H9 (cell line): ENCODE data around the gene PTGDR2. TPM values are rescaled to one million over a fixed set of nuclear protein-coding genes. Genes with fewer than 3 reads are reported as not detected.

Source experiments
- DNase-seq: peaks from one replicate; pipeline ENCODE4 v3.0.0-alpha.2; 2017
- H2AFZ ChIP-seq: one replicate; pipeline ENCODE4 v1.6.1; 2013; ENCODE audit warnings: mild to moderate bottlenecking, low read length, control low read depth, moderate library complexity
- H2AK5ac ChIP-seq: 2 replicates; pipeline ENCODE4 v1.6.1; 2013; ENCODE audit warnings: low read length, control low read depth, mixed read lengths; ENCODE audit not compliant: insufficient read length
- H2BK120ac ChIP-seq: one replicate; pipeline ENCODE4 v1.6.1; 2013; ENCODE audit warnings: low read depth, mild to moderate bottlenecking, low read length, control low read depth, inconsistent platforms; ENCODE audit not compliant: poor library complexity, severe bottlenecking
- H2BK12ac ChIP-seq: 2 replicates; pipeline ENCODE4 v1.6.1; 2013; ENCODE audit warnings: low read length, control low read depth, mixed read lengths, low read depth; ENCODE audit not compliant: insufficient read length
- H2BK15ac ChIP-seq: 2 replicates; pipeline ENCODE4 v1.6.1; 2013; ENCODE audit warnings: low read depth, low read length, control low read depth
- H2BK20ac ChIP-seq: one replicate; pipeline ENCODE4 v1.6.1; 2013; ENCODE audit warnings: low read depth, mild to moderate bottlenecking, low read length, control low read depth, inconsistent platforms; ENCODE audit not compliant: poor library complexity, severe bottlenecking
- H2BK5ac ChIP-seq: 2 replicates; pipeline ENCODE4 v1.6.1; 2013; ENCODE audit warnings: low read length, control low read depth, mixed read lengths; ENCODE audit not compliant: insufficient read length
- H3K14ac ChIP-seq: 2 replicates; pipeline ENCODE4 v1.6.1; 2013; ENCODE audit warnings: low read length, control low read depth; ENCODE audit not compliant: insufficient read depth
- H3K18ac ChIP-seq: 2 replicates; pipeline ENCODE4 v1.6.1; 2013; ENCODE audit warnings: low read depth, mild to moderate bottlenecking, mixed read lengths, low read length, control low read depth; ENCODE audit not compliant: insufficient read length
- H3K23ac ChIP-seq: 2 replicates; pipeline ENCODE4 v1.6.1; 2013; ENCODE audit warnings: low read length, control low read depth, mixed read lengths, low read depth; ENCODE audit not compliant: insufficient read length
- H3K23me2 ChIP-seq: 2 replicates; pipeline ENCODE4 v1.6.1; 2013; ENCODE audit warnings: low read depth, mild to moderate bottlenecking, mixed read lengths, low read length, control low read depth; ENCODE audit not compliant: insufficient read length, poor library complexity, severe bottlenecking
- H3K27ac ChIP-seq: 2 replicates; pipeline ENCODE4 v1.5.1; 2013; ENCODE audit warnings: low read length, control low read depth, mixed read lengths, low read depth; ENCODE audit not compliant: insufficient read length
- H3K27me3 ChIP-seq: 2 replicates; pipeline ENCODE4 v1.6.1; 2013; ENCODE audit warnings: low read length, control low read depth, inconsistent platforms; ENCODE audit not compliant: insufficient read depth
- H3K4ac ChIP-seq: 2 replicates; pipeline ENCODE4 v1.6.1; 2013; ENCODE audit warnings: low read depth, mild to moderate bottlenecking, control low read depth, inconsistent platforms, low read length, moderate library complexity
- H3K4me1 ChIP-seq: 2 replicates; pipeline ENCODE4 v1.6.1; 2013; ENCODE audit warnings: low read length, control low read depth, inconsistent platforms; ENCODE audit not compliant: insufficient read depth
- H3K4me2 ChIP-seq: 2 replicates; pipeline ENCODE4 v1.6.1; 2013; ENCODE audit warnings: low read length, control low read depth, mixed read lengths; ENCODE audit not compliant: insufficient read length, insufficient read depth
- H3K56ac ChIP-seq: 2 replicates; pipeline ENCODE4 v1.6.1; 2013; ENCODE audit warnings: low read depth, mild to moderate bottlenecking, mixed read lengths, low read length, control low read depth; ENCODE audit not compliant: insufficient read length
- H3K79me1 ChIP-seq: 2 replicates; pipeline ENCODE4 v1.6.1; 2013; ENCODE audit warnings: low read depth, mild to moderate bottlenecking, moderate library complexity, low read length, control low read depth, inconsistent platforms; ENCODE audit not compliant: insufficient read depth, poor library complexity, severe bottlenecking
- H3K79me2 ChIP-seq: 2 replicates; pipeline ENCODE4 v1.6.1; 2013; ENCODE audit warnings: low read length, control low read depth, inconsistent platforms; ENCODE audit not compliant: insufficient read depth
- H3K9ac ChIP-seq: 2 replicates; pipeline ENCODE4 v1.6.1; 2013; ENCODE audit warnings: low read length, control low read depth, mixed read lengths; ENCODE audit not compliant: insufficient read length; ENCODE audit errors: extremely low read depth
- H3K9me3 ChIP-seq: one replicate; pipeline ENCODE4 v1.6.1; 2013; ENCODE audit warnings: low read depth, low read length, inconsistent platforms; ENCODE audit not compliant: control insufficient read depth
- H3T11ph ChIP-seq: one replicate; pipeline ENCODE4 v1.6.1; 2013; ENCODE audit warnings: mild to moderate bottlenecking, low read length, control low read depth, inconsistent platforms
- H4K20me1 ChIP-seq: one replicate; pipeline ENCODE4 v1.6.1; 2013; ENCODE audit not compliant: control insufficient read depth, insufficient read length, insufficient read depth
- H4K5ac ChIP-seq: 2 replicates; pipeline ENCODE4 v1.6.1; 2013; ENCODE audit warnings: low read depth, mild to moderate bottlenecking, mixed read lengths, low read length, control low read depth; ENCODE audit not compliant: insufficient read length
- H4K8ac ChIP-seq: replicated peaks from 2 replicates; pipeline ENCODE4 v1.6.1; 2013; ENCODE audit warnings: low read length, control low read depth, mixed read lengths, low read depth; ENCODE audit not compliant: insufficient read length
- H4K91ac ChIP-seq: 2 replicates; pipeline ENCODE4 v1.6.1; 2013; ENCODE audit warnings: low read depth, mild to moderate bottlenecking, moderate library complexity, mixed read lengths, low read length, control low read depth; ENCODE audit not compliant: insufficient read length
- H3K27ac Mint-ChIP-seq, 3 experiments: 2 replicates in 2 of 3; 3 replicates in 1 of 3; pipeline ENCODE4 v1.8.0; 2020 to 2021; ENCODE audit warnings: mixed read lengths in 3 of 3, mild to moderate bottlenecking in 1 of 3, moderate library complexity in 1 of 3
- H3K27me3 Mint-ChIP-seq: 2 replicates; pipeline ENCODE4 v1.8.0; 2021; ENCODE audit warnings: low read depth, mild to moderate bottlenecking, moderate library complexity, mixed read lengths
- H3K36me3 Mint-ChIP-seq, 3 experiments: 2 replicates in 2 of 3; 3 replicates in 1 of 3; pipeline ENCODE4 v1.8.0; 2020 to 2021; ENCODE audit warnings: low read depth in 3 of 3, mixed read lengths in 3 of 3; ENCODE audit not compliant: insufficient read depth in 1 of 3
- H3K4me1 Mint-ChIP-seq, 2 experiments: 2 replicates each; pipeline ENCODE4 v1.8.0; 2020; ENCODE audit warnings: mixed read lengths in 2 of 2
- H3K4me3 Mint-ChIP-seq, 2 experiments: 2 replicates in 1 of 2; 3 replicates in 1 of 2; pipeline ENCODE4 v1.8.0; 2020 to 2021; ENCODE audit warnings: mild to moderate bottlenecking in 2 of 2, mixed read lengths in 2 of 2, moderate library complexity in 1 of 2
- H3K9me3 Mint-ChIP-seq, 2 experiments: 2 replicates in 1 of 2; 3 replicates in 1 of 2; pipeline ENCODE4 v1.8.0; 2020; ENCODE audit warnings: mild to moderate bottlenecking in 2 of 2, mixed read lengths in 2 of 2, moderate library complexity in 1 of 2
- WGBS: extraction: QIAGEN DNeasy Blood & Tissue Kit; methylation state at CpG from one replicate; pipeline ENCODE4 v1.1.7; 2013; ENCODE audit warnings: missing lambda C conversion rate, low lambda C conversion rate, mixed read lengths; ENCODE audit not compliant: insufficient read length; ENCODE audit errors: extremely low coverage; 5-methylcytosine and 5-hydroxymethylcytosine counted together
- total RNA-seq: library from RNA; stranded (reverse); gene quantifications from 2 replicates; pipeline ENCODE4 v1.2.1, GENCODE V29; 2021
- TF ChIP-seq, protein P1 (sequence below): fragments of 200-600 bp; sonication (generic); conservative IDR thresholded peaks from 3 replicates; pipeline ENCODE4 v1.8.0; 2021; ENCODE audit warnings: antibody characterized with exemption, mild to moderate bottlenecking

The PTGDR2 gene
- total RNA-seq, 1 experiment from 2014 or later, result not detected

DNA sequence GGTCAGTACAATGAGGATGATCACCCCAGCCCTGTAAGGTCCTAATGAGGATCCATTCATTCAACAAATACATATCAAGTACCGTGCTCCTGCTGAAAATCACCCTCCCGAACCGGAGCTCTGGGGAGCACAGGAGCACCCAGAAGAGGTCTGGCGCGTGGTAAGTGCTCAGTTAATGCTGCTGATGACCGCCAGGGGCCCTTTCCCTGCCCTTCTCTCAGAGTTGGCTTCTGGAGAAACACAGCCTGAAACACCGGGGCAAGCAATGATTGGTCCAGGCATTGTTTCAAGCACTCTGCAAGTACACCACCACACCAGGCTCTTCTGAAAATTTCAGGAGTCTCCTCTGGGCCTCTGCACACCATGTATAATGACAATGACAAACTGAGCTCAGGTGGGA is 17.6 kb downstream of the PTGDR2 start:
- DNase-seq, result peak; percentile 72
- WGBS, result no CpG with 5 or more reads among the region's 7 CpGs
- no peaks in the 10 kb centered on the region for H3K79me1 ChIP-seq
- H2AK5ac ChIP-seq, result no peak overlapping the region
- no peak overlapping the region for H2BK120ac ChIP-seq
- no peak overlapping the region for H2BK5ac ChIP-seq
- H3K9ac ChIP-seq, result no peak overlapping the region
- no peaks in the 10 kb centered on the region; a peak in 2 of 5 replicates for H3K9me3 Mint-ChIP-seq
- no peak overlapping the region for H3T11ph ChIP-seq
- no peak overlapping the region for H3K27ac ChIP-seq
- H3K79me2 ChIP-seq, result peaks cover 5% of the 10 kb centered on the region; the same call in 1 of the 2 replicates
- no peak overlapping the region for H4K5ac ChIP-seq
- H4K91ac ChIP-seq, result no peak overlapping the region
- H3K4me1 ChIP-seq, result peaks cover 4% of the 10 kb centered on the region; the same call in 1 of the 2 replicates
- no peak overlapping the region for H3K4ac ChIP-seq
- H3K4me1 Mint-ChIP-seq, result peaks cover 11 to 19% of the 10 kb centered on the region in 2 experiments
- no peaks in the 10 kb centered on the region for H4K20me1 ChIP-seq
- no peak overlapping the region for H3K23ac ChIP-seq
- no peak overlapping the region for H3K14ac ChIP-seq
- no peaks in the 10 kb centered on the region for H3K36me3 Mint-ChIP-seq
- peaks cover 16% of the 10 kb centered on the region for H3K27me3 Mint-ChIP-seq
- H3K27ac Mint-ChIP-seq, result peak overlapping the region in 1 of 3 experiments; percentile 52; a peak in 1 of 7 replicates
- H4K8ac ChIP-seq, result no peak overlapping the region
- no peak overlapping the region for H2BK12ac ChIP-seq
- TF ChIP-seq, protein P1, sequence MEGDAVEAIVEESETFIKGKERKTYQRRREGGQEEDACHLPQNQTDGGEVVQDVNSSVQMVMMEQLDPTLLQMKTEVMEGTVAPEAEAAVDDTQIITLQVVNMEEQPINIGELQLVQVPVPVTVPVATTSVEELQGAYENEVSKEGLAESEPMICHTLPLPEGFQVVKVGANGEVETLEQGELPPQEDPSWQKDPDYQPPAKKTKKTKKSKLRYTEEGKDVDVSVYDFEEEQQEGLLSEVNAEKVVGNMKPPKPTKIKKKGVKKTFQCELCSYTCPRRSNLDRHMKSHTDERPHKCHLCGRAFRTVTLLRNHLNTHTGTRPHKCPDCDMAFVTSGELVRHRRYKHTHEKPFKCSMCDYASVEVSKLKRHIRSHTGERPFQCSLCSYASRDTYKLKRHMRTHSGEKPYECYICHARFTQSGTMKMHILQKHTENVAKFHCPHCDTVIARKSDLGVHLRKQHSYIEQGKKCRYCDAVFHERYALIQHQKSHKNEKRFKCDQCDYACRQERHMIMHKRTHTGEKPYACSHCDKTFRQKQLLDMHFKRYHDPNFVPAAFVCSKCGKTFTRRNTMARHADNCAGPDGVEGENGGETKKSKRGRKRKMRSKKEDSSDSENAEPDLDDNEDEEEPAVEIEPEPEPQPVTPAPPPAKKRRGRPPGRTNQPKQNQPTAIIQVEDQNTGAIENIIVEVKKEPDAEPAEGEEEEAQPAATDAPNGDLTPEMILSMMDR, result peak; percentile 69
- no peak overlapping the region for H2BK20ac ChIP-seq
- peaks cover 10% of the 10 kb centered on the region for H3K23me2 ChIP-seq
- no peaks in the 10 kb centered on the region for H3K27me3 ChIP-seq
- no peaks in the 10 kb centered on the region for H3K9me3 ChIP-seq
- H3K18ac ChIP-seq, result no peak overlapping the region
- H3K56ac ChIP-seq, result no peak overlapping the region
- no peak overlapping the region for H3K4me3 Mint-ChIP-seq
- no peak overlapping the region for H2AFZ ChIP-seq
- H2BK15ac ChIP-seq, result no peak overlapping the region
- H3K4me2 ChIP-seq, result no peak overlapping the region
